Mucosa of descending colon (tissue), 3 donors: ENCODE data around the gene RAPH1. TPM values are rescaled to one million over a fixed set of nuclear protein-coding genes. Genes with fewer than 3 reads are reported as not detected.

Source experiments
- ATAC-seq: fragments of 200-7000 bp; cut with Tn5 transposase; one replicate; pipeline ENCODE4 v1.9.1; 2020; ENCODE audit warnings: mild to moderate bottlenecking, moderate library complexity
- DNase-seq, 3 donors: peaks; one replicate each; pipeline ENCODE4 v3.0.0-alpha.2; 2020
- H3K36me3 ChIP-seq: fragments of 200-600 bp; one replicate; pipeline ENCODE4 v1.8.0; 2021; ENCODE audit warnings: low read depth, mild to moderate bottlenecking
- H3K4me1 ChIP-seq: fragments of 200-600 bp; one replicate; pipeline ENCODE4 v1.8.0; 2021; ENCODE audit warnings: low read depth, mild to moderate bottlenecking
- H3K4me3 ChIP-seq: fragments of 200-600 bp; one replicate; pipeline ENCODE4 v1.8.0; 2021; ENCODE audit warnings: mild to moderate bottlenecking
- H3K9me3 ChIP-seq: fragments of 200-600 bp; one replicate; pipeline ENCODE4 v1.8.0; 2021; ENCODE audit warnings: mild to moderate bottlenecking
- intact Hi-C, 2 donors: fragments of 100-400 bp; cut with DNase I in 1 of 2; cut with micrococcal nuclease in 1 of 2; formaldehyde crosslinking; loops; one replicate each; pipeline versions ENCODE4 v1.11.0 to v1.11.1; 2022; cut with DNase I, micrococcal nuclease
- total RNA-seq, 3 donors: library from RNA; stranded (reverse); fragmentation: NEBNext Ultra II Directional in 2 of 3; extraction: Animal tissue kit (Norgen Biotek cat#: 25700) in 2 of 3; gene quantifications; one replicate each; pipeline versions ENCODE4 v1.2.1 to v1.2.4, GENCODE V29; 2021 to 2023
- TF ChIP-seq, protein P1 (sequence below): fragments of 200-600 bp; IDR thresholded peaks from one replicate; pipeline ENCODE4 v1.8.0; 2022; ENCODE audit warnings: antibody characterized with exemption, mild to moderate bottlenecking
- donor health status: DM: no; HTN: no; CAD: no; lungs with moderate emphysema.
- donor health status: DM: no; HTN: no; CAD: no.
- donor health status: DM: no; HTN: yes; CAD: no.

RAPH1 gene
- total RNA-seq, 3 donors from 2014 or later = 48.4 to 60.2 (median 50.4) TPM

DNA sequence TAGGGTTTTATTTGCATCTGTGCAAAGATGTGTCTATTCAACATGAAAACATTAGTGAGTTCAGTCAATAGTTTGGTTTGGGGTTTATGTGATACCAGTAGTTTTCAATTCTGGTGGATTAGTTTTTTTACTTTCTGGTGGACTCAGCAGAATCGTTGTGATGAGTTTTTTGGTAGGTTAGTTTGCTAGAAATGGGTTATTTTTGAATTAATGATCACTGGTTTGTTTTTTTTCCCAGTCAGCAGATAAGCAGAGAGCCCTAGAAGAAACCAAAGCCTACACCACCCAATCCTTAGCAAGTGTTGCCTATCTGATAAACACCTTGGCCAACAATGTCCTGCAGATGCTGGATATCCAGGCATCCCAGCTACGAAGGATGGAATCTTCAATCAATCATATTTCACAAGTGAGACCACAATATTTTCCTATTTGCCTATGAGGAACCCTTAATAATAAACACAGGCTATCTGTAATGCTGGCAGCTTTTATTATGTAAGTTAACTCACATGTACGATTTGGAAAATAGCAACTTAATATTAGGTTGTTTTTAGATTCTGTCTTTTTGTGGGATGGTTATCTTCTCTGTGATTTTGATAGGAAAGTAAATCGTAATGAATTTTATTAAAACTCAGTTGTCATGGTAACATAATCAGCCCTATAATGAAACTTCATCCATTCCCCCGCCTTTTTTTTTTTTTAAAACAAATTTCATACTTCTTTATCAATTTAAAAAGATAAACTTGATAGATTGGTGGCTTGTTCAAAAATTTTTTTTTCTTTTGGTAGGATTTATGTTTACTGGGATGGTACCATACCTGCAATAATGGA, 168.2 kb downstream of the RAPH1 start:
- H3K4me3 ChIP-seq = no peak overlapping the region
- intact Hi-C loops = no loop called here
- H3K4me1 ChIP-seq = no peaks in the 10 kb centered on the region

GRCh38 chr2:203361922-203362321, 173.2 kb downstream of the RAPH1 start:
- Histone ChIP-seq H3K4me1 (no peaks in the 10 kb centered on the region), H3K4me3 (no peak overlapping the region), H3K36me3 (no peaks in the 10 kb centered on the region), H3K9me3 (no peaks in the 10 kb centered on the region)
- intact Hi-C loops = no loop called here
- DNase-seq (no peak), ATAC-seq (no peak)
- TF ChIP-seq, protein P1, sequence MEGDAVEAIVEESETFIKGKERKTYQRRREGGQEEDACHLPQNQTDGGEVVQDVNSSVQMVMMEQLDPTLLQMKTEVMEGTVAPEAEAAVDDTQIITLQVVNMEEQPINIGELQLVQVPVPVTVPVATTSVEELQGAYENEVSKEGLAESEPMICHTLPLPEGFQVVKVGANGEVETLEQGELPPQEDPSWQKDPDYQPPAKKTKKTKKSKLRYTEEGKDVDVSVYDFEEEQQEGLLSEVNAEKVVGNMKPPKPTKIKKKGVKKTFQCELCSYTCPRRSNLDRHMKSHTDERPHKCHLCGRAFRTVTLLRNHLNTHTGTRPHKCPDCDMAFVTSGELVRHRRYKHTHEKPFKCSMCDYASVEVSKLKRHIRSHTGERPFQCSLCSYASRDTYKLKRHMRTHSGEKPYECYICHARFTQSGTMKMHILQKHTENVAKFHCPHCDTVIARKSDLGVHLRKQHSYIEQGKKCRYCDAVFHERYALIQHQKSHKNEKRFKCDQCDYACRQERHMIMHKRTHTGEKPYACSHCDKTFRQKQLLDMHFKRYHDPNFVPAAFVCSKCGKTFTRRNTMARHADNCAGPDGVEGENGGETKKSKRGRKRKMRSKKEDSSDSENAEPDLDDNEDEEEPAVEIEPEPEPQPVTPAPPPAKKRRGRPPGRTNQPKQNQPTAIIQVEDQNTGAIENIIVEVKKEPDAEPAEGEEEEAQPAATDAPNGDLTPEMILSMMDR = no peak

More for the DNA sequence above, 168.2 kb downstream of the RAPH1 start:
- no peak for ATAC-seq
- TF ChIP-seq, protein P1 = no peak
- no peaks in the 10 kb centered on the region for H3K9me3 ChIP-seq
- H3K36me3 ChIP-seq = no peaks in the 10 kb centered on the region
- no peak for DNase-seq

- TF ChIP-seq, protein P1 = no peak
- Histone ChIP-seq H3K4me3 (no peak overlapping the region), H3K4me1 (no peaks in the 10 kb centered on the region), H3K36me3 (no peaks in the 10 kb centered on the region), H3K9me3 (no peaks in the 10 kb centered on the region)
- DNase-seq = no peak
- intact Hi-C loops = no loop called here
- ATAC-seq = no peak
Measured at GRCh38 chr2:203361495-203361894, 173.6 kb downstream of the RAPH1 start.

DNA sequence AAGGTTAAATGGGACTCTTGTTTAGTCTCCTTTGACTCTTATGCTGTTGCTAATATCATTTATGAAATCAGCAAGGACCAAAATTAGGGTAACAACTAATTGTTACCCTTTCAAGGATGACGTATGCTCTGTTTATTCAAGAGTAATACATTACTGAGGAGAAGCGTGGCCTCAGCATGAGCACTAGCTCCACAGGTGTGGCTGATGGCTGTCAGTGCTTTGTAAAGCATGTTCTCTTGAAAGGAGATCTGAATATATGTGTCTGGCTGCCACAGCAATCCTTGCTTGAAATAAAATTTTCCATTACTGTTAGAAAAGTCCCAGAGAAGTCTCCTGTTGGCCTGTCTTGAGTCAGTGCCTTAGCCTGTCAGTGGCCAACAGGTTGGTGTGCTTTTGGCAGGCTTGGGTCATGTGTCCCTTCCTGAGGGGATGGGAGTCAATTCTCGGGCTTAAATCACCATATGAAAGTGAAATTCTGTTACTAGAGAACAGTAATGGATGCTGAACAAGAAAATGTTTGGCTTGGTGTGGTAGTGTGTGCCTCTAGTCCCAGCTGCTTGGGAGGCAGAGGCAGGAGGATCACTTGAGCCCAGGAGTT, 174.2 kb downstream of the RAPH1 start:
- DNase-seq = no peak
- intact Hi-C loops = no loop called here
- no peak for ATAC-seq
- no peaks in the 10 kb centered on the region for H3K4me1 ChIP-seq
- no peaks in the 10 kb centered on the region for H3K9me3 ChIP-seq
- TF ChIP-seq, protein P1 = no peak
- H3K4me3 ChIP-seq = no peak overlapping the region
- no peaks in the 10 kb centered on the region for H3K36me3 ChIP-seq

- intact Hi-C loops = no loop called here
- DNase-seq (no peak), ATAC-seq (no peak)
- TF ChIP-seq, protein P1 = no peak
- Histone ChIP-seq H3K9me3 (no peaks in the 10 kb centered on the region), H3K36me3 (no peaks in the 10 kb centered on the region), H3K4me3 (no peak overlapping the region), H3K4me1 (no peaks in the 10 kb centered on the region)
Measured at GRCh38 chr2:203359450-203359849, 175.7 kb downstream of the RAPH1 start.
